Ramos (cell line): ENCODE data around the gene TOB1.
"Not testable (repeated sequence)": the region's sequence is repeated elsewhere in the genome, so short reads cannot be mapped to it uniquely, and the experiment has no call there.

Source experiments
- in situ Hi-C: fragments of 300-500 bp; cut with MboI; formaldehyde crosslinking; loops from one replicate; pipeline ENCODE4 v1.14.3; 2022; ENCODE audit warnings: low sequenced_read_pairs; ENCODE audit not compliant: unreplicated experiment

TOB1 gene

GRCh38 chr17:50899005-50899460, 32.9 kb upstream of the TOB1 start:
- in situ Hi-C loops, result no loop called here

- in situ Hi-C loops, result no loop called here
Measured at GRCh38 chr17:50898369-50899004, 32.3 kb upstream of the TOB1 start.

- in situ Hi-C loops, result not testable (repeated sequence)
Measured at GRCh38 chr17:50894513-50894912, 28.4 kb upstream of the TOB1 start.

GRCh38 chr17:50893183-50893993, 27.2 kb upstream of the TOB1 start:
- in situ Hi-C loops, result no loop called here

GRCh38 chr17:50892101-50892776, 26.1 kb upstream of the TOB1 start:
- in situ Hi-C loops, result no loop called here

GRCh38 chr17:50891577-50891989, 25.4 kb upstream of the TOB1 start:
- in situ Hi-C loops, result no loop called here

- in situ Hi-C loops, result no loop called here
Measured at GRCh38 chr17:50890675-50891516, 24.7 kb upstream of the TOB1 start.

GRCh38 chr17:50889528-50890118, 23.5 kb upstream of the TOB1 start:
- in situ Hi-C loops, result no loop called here

GRCh38 chr17:50887705-50888245, 21.6 kb upstream of the TOB1 start:
- in situ Hi-C loops, result no loop called here

GRCh38 chr17:50884439-50885311, 18.5 kb upstream of the TOB1 start:
- in situ Hi-C loops, result no loop called here

- in situ Hi-C loops, result no loop called here
Measured at GRCh38 chr17:50883850-50884438, 17.8 kb upstream of the TOB1 start.

GRCh38 chr17:50882851-50883250, 16.7 kb upstream of the TOB1 start:
- in situ Hi-C loops, result no loop called here

GRCh38 chr17:50881182-50881581, 15.0 kb upstream of the TOB1 start:
- in situ Hi-C loops, result no loop called here

GRCh38 chr17:50879086-50879485, 12.9 kb upstream of the TOB1 start:
- in situ Hi-C loops, result no loop called here

GRCh38 chr17:50877838-50878237, 11.7 kb upstream of the TOB1 start:
- in situ Hi-C loops, result no loop called here

GRCh38 chr17:50877042-50877441, 10.9 kb upstream of the TOB1 start:
- in situ Hi-C loops, result not testable (repeated sequence)

- in situ Hi-C loops, result no loop called here
Measured at GRCh38 chr17:50875074-50875473, 8.9 kb upstream of the TOB1 start.

GRCh38 chr17:50872710-50873424, 6.7 kb upstream of the TOB1 start:
- in situ Hi-C loops, result loop anchor here (25.0 kb wide), 1 partner anchor 289 kb away; the partner anchor contains the start of genes NME1 and NME2
